DND-41 (cell line): Measurements from ENCODE around the gene L3MBTL4.

ENCODE experiments used
- ATAC-seq: fragments of 200-7000 bp; cut with Tn5 transposase; 3 replicates; pipeline ENCODE4 v1.9.1; 2021; ENCODE audit warnings: low read depth; ENCODE audit not compliant: insufficient read depth
- DNase-seq: peaks from one replicate; pipeline ENCODE4 v3.0.0-alpha.2; 2020
- H2AFZ ChIP-seq: 2 replicates; pipeline ENCODE4 v1.6.0; 2012; ENCODE audit warnings: low read depth, low read length
- H3K27ac ChIP-seq: 2 replicates; pipeline ENCODE4 v1.5.1; 2012; ENCODE audit warnings: low read length, inconsistent platforms
- H3K27me3 ChIP-seq: fragments of 200-600 bp; sonication (generic); 2 replicates; pipeline ENCODE4 v1.6.0; 2012; ENCODE audit warnings: low read length, mild to moderate bottlenecking, inconsistent platforms; ENCODE audit not compliant: insufficient read depth, poor library complexity
- H3K36me3 ChIP-seq: 2 replicates; pipeline ENCODE4 v1.5.1; 2012; ENCODE audit warnings: low read length, inconsistent platforms; ENCODE audit not compliant: insufficient read depth
- H3K4me1 ChIP-seq: 2 replicates; pipeline ENCODE4 v1.5.1; 2012; ENCODE audit warnings: mild to moderate bottlenecking, low read length; ENCODE audit not compliant: insufficient read depth
- H3K4me2 ChIP-seq: 2 replicates; pipeline ENCODE4 v1.6.0; 2012; ENCODE audit warnings: mild to moderate bottlenecking, moderate library complexity, low read length, inconsistent platforms; ENCODE audit not compliant: insufficient read depth
- H3K4me3 ChIP-seq, 2 experiments: fragments of 200-600 bp in 1 of 2; shearing (Covaris generic) in 1 of 2; 2 replicates each; pipeline ENCODE4 v1.5.1; 2012 to 2016; ENCODE audit warnings: inconsistent platforms in 2 of 2, low read length in 2 of 2, mild to moderate bottlenecking in 2 of 2, low read depth in 1 of 2, moderate library complexity in 1 of 2
- H3K79me2 ChIP-seq: 2 replicates; pipeline ENCODE4 v1.6.0; 2012; ENCODE audit warnings: low read length, inconsistent platforms; ENCODE audit not compliant: insufficient read depth
- H3K9ac ChIP-seq: 2 replicates; pipeline ENCODE4 v1.6.0; 2012; ENCODE audit warnings: low read depth, mild to moderate bottlenecking, inconsistent platforms, low read length, moderate library complexity
- H3K9me3 ChIP-seq: 2 replicates; pipeline ENCODE4 v1.5.1; 2012; ENCODE audit warnings: low read length, moderate library complexity, mild to moderate bottlenecking, inconsistent platforms; ENCODE audit not compliant: insufficient read depth, severe bottlenecking
- H4K20me1 ChIP-seq: 2 replicates; pipeline ENCODE4 v1.6.0; 2012; ENCODE audit warnings: low read length; ENCODE audit not compliant: insufficient read depth
- EZH2 ChIP-seq: IDR thresholded peaks from 3 replicates; pipeline ENCODE4 v1.6.1; 2012; ENCODE audit warnings: borderline replicate concordance, low read depth, mild to moderate bottlenecking, moderate library complexity, low read length, inconsistent platforms; ENCODE audit not compliant: severe bottlenecking
- TF ChIP-seq, protein P1 (sequence below): IDR thresholded peaks from 2 replicates; pipeline ENCODE4 v1.5.1; 2012; ENCODE audit warnings: borderline replicate concordance, low read length, moderate library complexity, mild to moderate bottlenecking; ENCODE audit not compliant: poor library complexity, severe bottlenecking; ENCODE audit errors: extremely low read depth

L3MBTL4 gene

DNA sequence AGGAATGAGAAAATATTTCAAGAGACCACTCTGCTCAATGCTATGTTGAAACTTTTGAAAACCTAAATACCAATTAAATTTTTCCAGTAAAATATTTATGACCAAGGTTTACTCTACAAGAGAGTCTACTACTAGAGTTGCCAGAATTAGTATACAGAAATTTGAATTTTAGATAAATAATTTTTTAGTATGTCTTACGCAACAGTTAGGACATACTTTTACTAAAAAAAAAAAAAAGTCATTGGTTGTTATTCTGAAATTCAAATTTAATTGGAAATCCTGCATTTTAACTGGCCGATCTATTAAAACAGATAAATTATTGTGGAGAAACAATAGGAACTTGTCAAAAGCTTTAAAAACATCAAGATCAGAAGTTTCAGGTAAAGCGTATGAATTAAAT lies 470.3 kb downstream of the L3MBTL4 start:
- Histone ChIP-seq H3K27ac (no peak overlapping the region), H3K9me3 (no peaks in the 10 kb centered on the region), H3K9ac (no peak overlapping the region), H3K79me2 (no peaks in the 10 kb centered on the region), H3K27me3 (no peaks in the 10 kb centered on the region), H3K36me3 (no peaks in the 10 kb centered on the region), H3K4me1 (no peaks in the 10 kb centered on the region), H3K4me3 (no peak overlapping the region), H2AFZ (no peak overlapping the region), H3K4me2 (no peak overlapping the region), H4K20me1 (no peaks in the 10 kb centered on the region)
- ATAC-seq (no peak), DNase-seq (no peak)
- TF ChIP-seq EZH2: no peak
- TF ChIP-seq, protein P1, sequence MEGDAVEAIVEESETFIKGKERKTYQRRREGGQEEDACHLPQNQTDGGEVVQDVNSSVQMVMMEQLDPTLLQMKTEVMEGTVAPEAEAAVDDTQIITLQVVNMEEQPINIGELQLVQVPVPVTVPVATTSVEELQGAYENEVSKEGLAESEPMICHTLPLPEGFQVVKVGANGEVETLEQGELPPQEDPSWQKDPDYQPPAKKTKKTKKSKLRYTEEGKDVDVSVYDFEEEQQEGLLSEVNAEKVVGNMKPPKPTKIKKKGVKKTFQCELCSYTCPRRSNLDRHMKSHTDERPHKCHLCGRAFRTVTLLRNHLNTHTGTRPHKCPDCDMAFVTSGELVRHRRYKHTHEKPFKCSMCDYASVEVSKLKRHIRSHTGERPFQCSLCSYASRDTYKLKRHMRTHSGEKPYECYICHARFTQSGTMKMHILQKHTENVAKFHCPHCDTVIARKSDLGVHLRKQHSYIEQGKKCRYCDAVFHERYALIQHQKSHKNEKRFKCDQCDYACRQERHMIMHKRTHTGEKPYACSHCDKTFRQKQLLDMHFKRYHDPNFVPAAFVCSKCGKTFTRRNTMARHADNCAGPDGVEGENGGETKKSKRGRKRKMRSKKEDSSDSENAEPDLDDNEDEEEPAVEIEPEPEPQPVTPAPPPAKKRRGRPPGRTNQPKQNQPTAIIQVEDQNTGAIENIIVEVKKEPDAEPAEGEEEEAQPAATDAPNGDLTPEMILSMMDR: no peak

DNA sequence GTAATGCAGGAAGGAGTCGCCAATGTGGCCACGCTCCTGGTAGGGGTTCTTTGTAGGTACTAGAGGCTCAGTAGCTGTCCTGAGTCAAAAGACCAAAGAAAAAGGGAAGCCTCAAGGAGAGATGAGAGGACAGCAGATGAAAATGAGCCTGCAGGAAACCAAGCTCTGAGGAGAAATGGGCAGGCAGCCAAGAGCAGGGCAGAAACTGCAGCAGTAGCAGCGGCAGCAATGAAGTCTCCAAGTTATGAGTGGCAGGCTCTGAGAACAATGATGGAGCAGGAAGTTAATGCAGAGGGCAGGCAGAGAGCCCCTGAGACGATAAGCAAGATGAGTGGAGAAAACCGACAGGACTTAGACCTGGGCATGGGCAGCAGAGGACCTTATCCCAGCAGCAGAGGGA lies 471.2 kb downstream of the L3MBTL4 start:
- Histone ChIP-seq H3K4me2 (no peak overlapping the region), H4K20me1 (no peaks in the 10 kb centered on the region), H3K4me1 (no peaks in the 10 kb centered on the region), H3K27me3 (no peaks in the 10 kb centered on the region), H3K79me2 (no peaks in the 10 kb centered on the region), H3K36me3 (no peaks in the 10 kb centered on the region), H3K9ac (no peak overlapping the region), H2AFZ (no peak overlapping the region), H3K4me3 (no peak overlapping the region), H3K27ac (no peak overlapping the region), H3K9me3 (no peaks in the 10 kb centered on the region)
- ATAC-seq (no peak), DNase-seq (no peak)
- TF ChIP-seq, protein P1: no peak
- TF ChIP-seq EZH2: no peak

DNA sequence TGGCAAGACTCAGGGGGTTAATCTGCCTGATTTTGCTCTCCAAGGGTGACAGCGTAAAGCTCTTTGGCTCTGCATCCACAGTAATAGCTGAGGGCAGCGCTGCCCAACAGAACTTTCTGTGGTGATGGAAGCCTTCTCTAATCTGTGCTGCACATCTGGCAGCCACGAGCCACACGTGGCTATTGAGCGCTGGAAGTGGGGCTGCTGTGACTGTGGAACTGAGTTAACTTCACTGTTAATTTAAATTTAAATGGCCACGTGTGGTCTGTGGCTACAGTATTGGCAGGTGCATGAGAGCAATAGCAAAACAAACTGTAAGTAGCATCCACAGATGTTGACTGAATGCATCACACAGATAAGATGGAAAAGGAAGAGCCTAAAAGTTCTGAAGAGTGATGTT lies 472.1 kb downstream of the L3MBTL4 start:
- Histone ChIP-seq H3K4me1 (no peaks in the 10 kb centered on the region), H3K4me3 (no peak overlapping the region), H3K27me3 (no peaks in the 10 kb centered on the region), H3K79me2 (no peaks in the 10 kb centered on the region), H2AFZ (no peak overlapping the region), H3K27ac (no peak overlapping the region), H3K36me3 (no peaks in the 10 kb centered on the region), H3K9me3 (no peaks in the 10 kb centered on the region), H3K9ac (no peak overlapping the region), H3K4me2 (no peak overlapping the region), H4K20me1 (no peaks in the 10 kb centered on the region)
- no peak for ATAC-seq
- TF ChIP-seq, protein P1: no peak
- no peak for TF ChIP-seq EZH2
- no peak for DNase-seq

DNA sequence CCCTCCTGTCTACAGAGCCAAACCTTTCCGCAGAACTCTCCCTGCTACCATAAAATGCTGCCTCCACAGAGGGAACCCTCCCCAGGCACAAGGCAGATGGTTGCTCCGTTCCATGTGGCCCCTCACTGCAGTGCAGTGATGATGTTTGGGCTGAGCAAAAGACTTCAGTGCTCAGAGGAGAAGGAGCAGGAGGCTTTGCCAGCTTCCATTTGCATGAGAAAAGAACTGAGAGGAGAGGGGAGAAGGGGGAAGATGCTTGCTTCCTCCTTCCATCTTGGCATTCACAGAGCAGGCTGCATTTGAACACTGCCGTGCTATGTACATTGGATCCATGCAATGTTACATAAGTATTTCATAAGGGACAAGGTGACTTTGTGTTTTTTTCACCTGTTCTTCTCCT lies 472.8 kb downstream of the L3MBTL4 start:
- Histone ChIP-seq H3K27me3 (no peaks in the 10 kb centered on the region), H3K4me2 (no peak overlapping the region)
- no peak for ATAC-seq

More for the DNA sequence above, 472.8 kb downstream of the L3MBTL4 start:
- H3K27ac ChIP-seq: no peak overlapping the region
- H3K4me1 ChIP-seq: no peaks in the 10 kb centered on the region
- no peaks in the 10 kb centered on the region for H3K36me3 ChIP-seq
- H4K20me1 ChIP-seq: no peaks in the 10 kb centered on the region
- no peaks in the 10 kb centered on the region for H3K9me3 ChIP-seq
- DNase-seq: no peak
- no peak overlapping the region for H2AFZ ChIP-seq
- H3K9ac ChIP-seq: no peak overlapping the region
- TF ChIP-seq, protein P1: no peak
- no peak for TF ChIP-seq EZH2
- no peak overlapping the region for H3K4me3 ChIP-seq
- H3K79me2 ChIP-seq: no peaks in the 10 kb centered on the region
